OCI-LY1 (cell line): Measurements from ENCODE around the gene DMD.
"Not testable (repeated sequence)": the region's sequence is repeated elsewhere in the genome, so short reads cannot be mapped to it uniquely, and the experiment has no call there.

Experiments used
- H2AFZ ChIP-seq: fragments of 200-600 bp; sonication (generic), shearing (Covaris generic); 2 replicates; pipeline ENCODE4 v1.6.0; 2014; ENCODE audit warnings: antibody characterized with exemption, mild to moderate bottlenecking, low read length
- H3F3A ChIP-seq: fragments of 200-600 bp; sonication (generic), shearing (Covaris generic); 2 replicates; pipeline ENCODE4 v1.6.0; 2014; ENCODE audit warnings: mild to moderate bottlenecking, antibody characterized with exemption, low read length, moderate library complexity; ENCODE audit not compliant: insufficient read depth
- H3K27ac ChIP-seq: fragments of 200-600 bp; sonication (generic); 2 replicates; pipeline ENCODE4 v1.5.1; 2014; ENCODE audit warnings: low read length, mixed run types, mild to moderate bottlenecking, low read depth; ENCODE audit not compliant: poor library complexity, severe bottlenecking
- H3K27me3 ChIP-seq: fragments of 200-600 bp; sonication (generic); 2 replicates; pipeline ENCODE4 v1.6.0; 2014; ENCODE audit warnings: antibody characterized with exemption, mild to moderate bottlenecking, low read length, moderate library complexity; ENCODE audit not compliant: insufficient read depth
- H3K36me3 ChIP-seq: fragments of 200-600 bp; sonication (generic); 2 replicates; pipeline ENCODE4 v1.6.1; 2014; ENCODE audit warnings: mild to moderate bottlenecking, antibody characterized with exemption, low read length, moderate library complexity, mixed read lengths; ENCODE audit not compliant: insufficient read depth
- H3K4me1 ChIP-seq: fragments of 200-600 bp; sonication (generic); 2 replicates; pipeline ENCODE4 v1.5.1; 2014; ENCODE audit warnings: mild to moderate bottlenecking, low read length, moderate library complexity; ENCODE audit not compliant: insufficient read depth, severe bottlenecking
- H3K4me2 ChIP-seq: fragments of 200-600 bp; sonication (generic), shearing (Covaris generic); 2 replicates; pipeline ENCODE4 v1.6.1; 2014; ENCODE audit warnings: low read length
- H3K4me3 ChIP-seq: fragments of 200-600 bp; sonication (generic); 2 replicates; pipeline ENCODE4 v1.5.1; 2014; ENCODE audit warnings: low read length, low read depth, mild to moderate bottlenecking, mixed read lengths; ENCODE audit not compliant: poor library complexity, severe bottlenecking
- H3K79me2 ChIP-seq: fragments of 200-600 bp; shearing (Covaris generic); 2 replicates; pipeline ENCODE4 v1.6.1; 2016; ENCODE audit warnings: mixed run types, low read length, mixed read lengths; ENCODE audit not compliant: insufficient read depth
- H3K9ac ChIP-seq: fragments of 200-600 bp; sonication (generic), shearing (Covaris generic); 2 replicates; pipeline ENCODE4 v1.6.1; 2014; ENCODE audit warnings: mild to moderate bottlenecking, low read length, mixed read lengths
- H3K9me2 ChIP-seq: fragments of 200-600 bp; sonication (generic), shearing (Covaris generic); 2 replicates; pipeline ENCODE4 v1.6.1; 2014; ENCODE audit warnings: low read depth, mild to moderate bottlenecking, low read length, mixed read lengths
- H3K9me3 ChIP-seq: fragments of 200-600 bp; shearing (Covaris generic); 2 replicates; pipeline ENCODE4 v1.6.1; 2014; ENCODE audit warnings: low read length, mixed read lengths
- H4K20me1 ChIP-seq: fragments of 200-600 bp; sonication (generic), shearing (Covaris generic); 2 replicates; pipeline ENCODE4 v1.6.0; 2016; ENCODE audit warnings: mild to moderate bottlenecking, low read length; ENCODE audit not compliant: insufficient read depth
- EZH2 ChIP-seq: fragments of 200-600 bp; sonication (generic), shearing (Covaris generic); IDR thresholded peaks from 2 replicates; pipeline ENCODE4 v1.8.0; 2017; ENCODE audit warnings: borderline replicate concordance, mixed run types, mild to moderate bottlenecking, antibody characterized with exemption, low read length, moderate library complexity, mixed read lengths
- TF ChIP-seq, protein P1 (sequence below): fragments of 200-600 bp; sonication (generic), shearing (Covaris generic); IDR thresholded peaks from 2 replicates; pipeline ENCODE4 v1.5.1; 2017; ENCODE audit warnings: mild to moderate bottlenecking, antibody characterized with exemption, low read length, moderate library complexity, mixed read lengths

DMD gene

DNA sequence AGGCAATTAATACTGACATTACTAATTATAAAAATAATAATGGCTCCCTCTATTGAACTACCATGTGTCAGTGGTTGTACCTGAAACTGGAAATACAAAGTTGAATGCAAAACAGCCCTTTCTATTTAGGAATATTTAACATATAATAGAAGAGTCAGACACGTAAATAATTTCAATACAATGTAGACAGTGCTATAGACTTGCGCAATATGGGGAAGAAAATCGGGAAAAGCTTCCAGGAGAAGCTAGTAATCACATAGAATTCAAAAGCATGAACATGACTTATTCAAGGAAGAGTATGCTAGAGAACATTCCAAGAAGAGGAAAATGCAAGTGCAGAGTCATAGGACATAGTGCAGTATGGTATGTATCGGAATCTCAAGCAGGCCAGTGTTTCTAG, 1730.7 kb downstream of the DMD start:
- TF ChIP-seq, protein P1, sequence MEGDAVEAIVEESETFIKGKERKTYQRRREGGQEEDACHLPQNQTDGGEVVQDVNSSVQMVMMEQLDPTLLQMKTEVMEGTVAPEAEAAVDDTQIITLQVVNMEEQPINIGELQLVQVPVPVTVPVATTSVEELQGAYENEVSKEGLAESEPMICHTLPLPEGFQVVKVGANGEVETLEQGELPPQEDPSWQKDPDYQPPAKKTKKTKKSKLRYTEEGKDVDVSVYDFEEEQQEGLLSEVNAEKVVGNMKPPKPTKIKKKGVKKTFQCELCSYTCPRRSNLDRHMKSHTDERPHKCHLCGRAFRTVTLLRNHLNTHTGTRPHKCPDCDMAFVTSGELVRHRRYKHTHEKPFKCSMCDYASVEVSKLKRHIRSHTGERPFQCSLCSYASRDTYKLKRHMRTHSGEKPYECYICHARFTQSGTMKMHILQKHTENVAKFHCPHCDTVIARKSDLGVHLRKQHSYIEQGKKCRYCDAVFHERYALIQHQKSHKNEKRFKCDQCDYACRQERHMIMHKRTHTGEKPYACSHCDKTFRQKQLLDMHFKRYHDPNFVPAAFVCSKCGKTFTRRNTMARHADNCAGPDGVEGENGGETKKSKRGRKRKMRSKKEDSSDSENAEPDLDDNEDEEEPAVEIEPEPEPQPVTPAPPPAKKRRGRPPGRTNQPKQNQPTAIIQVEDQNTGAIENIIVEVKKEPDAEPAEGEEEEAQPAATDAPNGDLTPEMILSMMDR: no peak
- TF ChIP-seq EZH2: no peak
- H3K27ac ChIP-seq: no peak overlapping the region
- H3K9me3 ChIP-seq: no peaks in the 10 kb centered on the region
- no peak overlapping the region for H3K4me2 ChIP-seq
- H3K4me1 ChIP-seq: no peaks in the 10 kb centered on the region
- H3K36me3 ChIP-seq: no peaks in the 10 kb centered on the region
- no peaks in the 10 kb centered on the region for H4K20me1 ChIP-seq
- H3F3A ChIP-seq: no peaks in the 10 kb centered on the region
- H3K4me3 ChIP-seq: no peak overlapping the region
- no peaks in the 10 kb centered on the region for H3K27me3 ChIP-seq
- no peak overlapping the region for H3K9ac ChIP-seq
- no peaks in the 10 kb centered on the region for H3K79me2 ChIP-seq
- H3K9me2 ChIP-seq: no peaks in the 10 kb centered on the region
- no peak overlapping the region for H2AFZ ChIP-seq

DNA sequence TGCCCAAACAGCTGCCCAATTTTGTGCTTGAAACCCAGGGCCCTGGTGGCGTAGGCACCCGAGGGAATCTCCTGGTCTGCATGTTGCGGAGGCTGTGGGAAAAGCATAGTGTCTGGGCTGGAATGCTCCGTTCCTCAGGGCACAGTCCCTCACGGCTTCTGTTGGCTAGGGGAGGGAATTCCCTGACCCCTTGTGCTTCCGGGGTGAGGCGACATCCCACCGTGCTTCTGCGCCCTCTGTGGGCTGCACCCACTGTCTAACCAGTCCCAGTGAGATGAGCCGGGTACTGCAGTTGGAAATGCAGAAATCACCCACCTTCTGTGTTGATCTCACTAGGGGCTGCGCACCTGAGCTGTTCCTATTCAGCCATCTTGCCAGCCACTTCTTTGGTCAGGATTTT, 1740.1 kb downstream of the DMD start:
- Histone ChIP-seq H3K27ac (no peak overlapping the region), H3K4me2 (no peak overlapping the region), H3K79me2 (no peaks in the 10 kb centered on the region), H3F3A (no peaks in the 10 kb centered on the region), H3K36me3 (no peaks in the 10 kb centered on the region), H3K27me3 (no peaks in the 10 kb centered on the region), H3K4me1 (no peaks in the 10 kb centered on the region), H3K9me3 (no peaks in the 10 kb centered on the region), H3K4me3 (no peak overlapping the region), H2AFZ (no peak overlapping the region), H3K9ac (no peak overlapping the region), H3K9me2 (no peaks in the 10 kb centered on the region), H4K20me1 (no peaks in the 10 kb centered on the region)
- TF ChIP-seq EZH2: no peak
- TF ChIP-seq, protein P1: no peak

DNA sequence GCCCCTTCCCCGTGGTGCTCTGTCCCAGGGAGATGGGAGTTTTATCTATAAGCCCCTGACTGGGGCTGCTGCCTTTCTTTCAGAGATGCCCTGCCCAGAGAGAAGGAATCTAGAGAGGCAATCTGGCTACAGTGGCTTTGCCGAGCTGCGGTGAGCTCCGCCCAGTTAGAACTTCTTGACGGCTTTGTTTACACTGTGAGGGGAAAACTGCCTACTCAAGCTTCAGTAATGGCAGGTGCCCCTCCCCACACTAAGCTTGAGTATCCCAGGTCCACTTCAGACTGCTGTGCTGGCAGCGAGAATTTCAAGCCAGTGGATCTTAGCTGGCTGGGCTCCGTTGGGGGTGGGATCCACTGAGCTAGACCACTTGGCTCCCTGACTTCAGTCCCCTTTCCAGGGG, 1740.6 kb downstream of the DMD start:
- H4K20me1 ChIP-seq, H3K9me3 ChIP-seq, H3K27ac ChIP-seq, H3K4me1 ChIP-seq, H3K9me2 ChIP-seq, H3K4me3 ChIP-seq, H3K36me3 ChIP-seq, H3K79me2 ChIP-seq, H3K27me3 ChIP-seq, H3K4me2 ChIP-seq, H3F3A ChIP-seq, H3K9ac ChIP-seq, H2AFZ ChIP-seq: not testable (repeated sequence)

DNA sequence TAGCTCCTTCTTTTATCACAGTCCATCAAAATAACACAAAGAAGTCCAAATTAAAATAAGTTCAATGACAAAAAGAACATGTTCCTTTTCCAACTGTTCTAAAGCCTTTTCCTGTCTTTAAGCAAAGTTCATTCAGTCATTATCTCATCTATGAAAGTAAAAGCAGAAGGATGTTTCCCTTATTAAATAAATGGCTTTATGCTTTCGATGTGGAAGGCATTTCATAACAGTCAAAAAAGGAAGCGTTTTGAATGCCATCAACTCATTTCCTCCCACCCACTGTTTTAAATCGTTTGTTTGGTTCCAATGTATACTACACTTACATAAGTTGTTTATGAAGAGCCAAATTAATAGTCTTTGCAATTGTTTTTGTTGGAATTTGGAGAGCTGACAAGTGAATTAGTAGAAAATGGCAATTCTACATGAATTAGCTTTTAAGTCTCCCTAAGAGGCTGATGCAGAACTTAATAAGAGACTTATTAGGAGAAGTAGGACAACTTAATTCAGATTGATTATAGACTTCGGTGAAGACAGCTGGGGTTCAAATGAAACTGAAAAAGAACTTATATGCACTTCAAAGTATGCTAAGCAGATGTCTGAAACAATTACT, 1746.9 kb downstream of the DMD start:
- Histone ChIP-seq H3F3A (no peaks in the 10 kb centered on the region), H4K20me1 (no peaks in the 10 kb centered on the region), H3K9ac (no peak overlapping the region), H3K27me3 (no peaks in the 10 kb centered on the region), H3K4me3 (no peak overlapping the region), H3K9me3 (no peaks in the 10 kb centered on the region), H3K9me2 (no peaks in the 10 kb centered on the region), H3K36me3 (no peaks in the 10 kb centered on the region), H3K79me2 (no peaks in the 10 kb centered on the region), H3K4me1 (no peaks in the 10 kb centered on the region), H3K27ac (no peak overlapping the region), H3K4me2 (no peak overlapping the region), H2AFZ (no peak overlapping the region)
- TF ChIP-seq EZH2: no peak
- TF ChIP-seq, protein P1: no peak
